GM20431 (cell line): ENCODE data around the gene ULBP3.

ENCODE experiments used
- in situ Hi-C: fragments of 300-500 bp; cut with MseI, MboI; formaldehyde crosslinking; loops from one replicate; pipeline ENCODE4 v1.15.0; 2020; ENCODE audit warnings: low sequenced_read_pairs; ENCODE audit not compliant: unreplicated experiment

Gene ULBP3

GRCh38 chr6:150078788-150079187 lies 9.9 kb upstream of the ULBP3 start:
- in situ Hi-C loops = no loop called here

- in situ Hi-C loops = no loop called here
Measured at GRCh38 chr6:150076196-150076893, 7.4 kb upstream of the ULBP3 start.

- in situ Hi-C loops = no loop called here
Measured at GRCh38 chr6:150075034-150075421, 6.1 kb upstream of the ULBP3 start.

- in situ Hi-C loops = loop anchor here (25.0 kb wide), 1 partner anchor 738 kb away; no protein-coding TSS in a partner anchor
Measured at GRCh38 chr6:150074396-150075033, 5.6 kb upstream of the ULBP3 start.

- in situ Hi-C loops = loop anchor here (25.0 kb wide), 1 partner anchor 740 kb away; no protein-coding TSS in a partner anchor
Measured at GRCh38 chr6:150072201-150072600, 3.3 kb upstream of the ULBP3 start.

GRCh38 chr6:150070236-150070818 lies 1.4 kb upstream of the ULBP3 start:
- in situ Hi-C loops = loop anchor here (25.0 kb wide), 1 partner anchor 742 kb away; no protein-coding TSS in a partner anchor

- in situ Hi-C loops = loop anchor here (25.0 kb wide), 1 partner anchor 743 kb away; no protein-coding TSS in a partner anchor
Measured at GRCh38 chr6:150069706-150070105, 785 bp upstream of the ULBP3 start.

- in situ Hi-C loops = loop anchor here (25.0 kb wide), 1 partner anchor 744 kb away; no protein-coding TSS in a partner anchor
Measured at GRCh38 chr6:150068151-150068550, 770 bp downstream of the ULBP3 start.

- in situ Hi-C loops = loop anchor here (25.0 kb wide), 1 partner anchor 747 kb away; no protein-coding TSS in a partner anchor
Measured at GRCh38 chr6:150065083-150065482, 3.8 kb downstream of the ULBP3 start.

- in situ Hi-C loops = loop anchor here (25.0 kb wide), 1 partner anchor 749 kb away; no protein-coding TSS in a partner anchor
Measured at GRCh38 chr6:150063640-150064039, 5.3 kb downstream of the ULBP3 start.

GRCh38 chr6:150059973-150060372 lies 8.9 kb downstream of the ULBP3 start:
- in situ Hi-C loops = loop anchor here (25.0 kb wide), 1 partner anchor 752 kb away; no protein-coding TSS in a partner anchor

- in situ Hi-C loops = loop anchor here (25.0 kb wide), 1 partner anchor 753 kb away; no protein-coding TSS in a partner anchor
Measured at GRCh38 chr6:150058986-150059385, 9.9 kb downstream of the ULBP3 start.

GRCh38 chr6:150058231-150058792 lies 10.6 kb downstream of the ULBP3 start:
- in situ Hi-C loops = loop anchor here (25.0 kb wide), 1 partner anchor 754 kb away; no protein-coding TSS in a partner anchor

GRCh38 chr6:150057501-150057951 lies 11.4 kb downstream of the ULBP3 start:
- in situ Hi-C loops = loop anchor here (25.0 kb wide), 1 partner anchor 755 kb away; no protein-coding TSS in a partner anchor

- in situ Hi-C loops = loop anchor here (25.0 kb wide), 1 partner anchor 755 kb away; no protein-coding TSS in a partner anchor
Measured at GRCh38 chr6:150056916-150057315, 12.0 kb downstream of the ULBP3 start.

- in situ Hi-C loops = loop anchor here (25.0 kb wide), 1 partner anchor 756 kb away; no protein-coding TSS in a partner anchor
Measured at GRCh38 chr6:150056156-150056555, 12.8 kb downstream of the ULBP3 start.

GRCh38 chr6:150055131-150055530 lies 13.8 kb downstream of the ULBP3 start:
- in situ Hi-C loops = loop anchor here (25.0 kb wide), 1 partner anchor 757 kb away; no protein-coding TSS in a partner anchor

GRCh38 chr6:150053450-150053849 lies 15.5 kb downstream of the ULBP3 start:
- in situ Hi-C loops = loop anchor here (25.0 kb wide), 1 partner anchor 759 kb away; no protein-coding TSS in a partner anchor

- in situ Hi-C loops = loop anchor here (25.0 kb wide), 1 partner anchor 761 kb away; no protein-coding TSS in a partner anchor
Measured at GRCh38 chr6:150050846-150051245, 18.1 kb downstream of the ULBP3 start.

- in situ Hi-C loops = no loop called here
Measured at GRCh38 chr6:150048099-150048498, 20.8 kb downstream of the ULBP3 start.
